BE2C (cell line): ENCODE data around the gene SIPA1L2.

Experiments
- DNase-seq: peaks from one replicate; pipeline ENCODE4 v3.0.0-alpha.2; 2020
- H3K27me3 ChIP-seq: fragments of 250-450 bp; sonication (Bioruptor Pico); 2 replicates; pipeline ENCODE4 v1.5.1; 2020; ENCODE audit warnings: mild to moderate bottlenecking
- H3K36me3 ChIP-seq: fragments of 250-450 bp; sonication (Bioruptor Pico); 2 replicates; pipeline ENCODE4 v1.5.1; 2020; ENCODE audit warnings: mild to moderate bottlenecking
- H3K4me1 ChIP-seq: fragments of 250-450 bp; sonication (Bioruptor Pico); 2 replicates; pipeline ENCODE4 v1.5.1; 2020
- H3K4me3 ChIP-seq: 2 replicates; pipeline ENCODE4 v1.5.1; 2011; ENCODE audit warnings: low read depth, low read length
- H3K9me3 ChIP-seq: fragments of 250-450 bp; sonication (Bioruptor Pico); 2 replicates; pipeline ENCODE4 v1.5.1; 2020
- CTCF ChIP-seq: IDR thresholded peaks from 2 replicates; pipeline ENCODE4 v1.5.1; 2012; ENCODE audit warnings: mild to moderate bottlenecking, low read depth, low read length

SIPA1L2 gene

GRCh38 chr1:232650845-232651244 lies 20.9 kb upstream of the SIPA1L2 start:
- H3K27me3 ChIP-seq: no peaks in the 10 kb centered on the region
- no peak overlapping the region for H3K4me3 ChIP-seq
- no peaks in the 10 kb centered on the region for H3K36me3 ChIP-seq
- DNase-seq: no peak
- TF ChIP-seq CTCF: no peak
- peaks cover 3% of the 10 kb centered on the region; the same call in 1 of the 2 replicates for H3K4me1 ChIP-seq
- H3K9me3 ChIP-seq: no peaks in the 10 kb centered on the region

GRCh38 chr1:232650418-232650817 lies 20.5 kb upstream of the SIPA1L2 start:
- H3K4me3 ChIP-seq: no peak overlapping the region
- no peaks in the 10 kb centered on the region for H3K27me3 ChIP-seq
- peaks cover 3% of the 10 kb centered on the region; the same call in 1 of the 2 replicates for H3K4me1 ChIP-seq
- no peak for TF ChIP-seq CTCF
- H3K9me3 ChIP-seq: no peaks in the 10 kb centered on the region
- no peaks in the 10 kb centered on the region for H3K36me3 ChIP-seq
- no peak for DNase-seq

- H3K36me3 ChIP-seq: no peaks in the 10 kb centered on the region
- TF ChIP-seq CTCF: no peak
- peaks cover 10% of the 10 kb centered on the region; the same call in 1 of the 2 replicates for H3K4me1 ChIP-seq
- no peaks in the 10 kb centered on the region for H3K9me3 ChIP-seq
- H3K4me3 ChIP-seq: no peak overlapping the region
- DNase-seq: no peak
- no peaks in the 10 kb centered on the region for H3K27me3 ChIP-seq
Observed at GRCh38 chr1:232648316-232648715, 18.4 kb upstream of the SIPA1L2 start.

- no peak overlapping the region for H3K4me3 ChIP-seq
- peaks cover 10% of the 10 kb centered on the region; the same call in 1 of the 2 replicates for H3K4me1 ChIP-seq
- H3K27me3 ChIP-seq: no peaks in the 10 kb centered on the region
- H3K36me3 ChIP-seq: no peaks in the 10 kb centered on the region
- no peak for TF ChIP-seq CTCF
- H3K9me3 ChIP-seq: no peaks in the 10 kb centered on the region
- DNase-seq: no peak
Observed at GRCh38 chr1:232644209-232644608, 14.3 kb upstream of the SIPA1L2 start.

GRCh38 chr1:232643251-232643650 lies 13.3 kb upstream of the SIPA1L2 start:
- Histone ChIP-seq H3K4me3 (no peak overlapping the region), H3K4me1 (peaks cover 10% of the 10 kb centered on the region; the same call in 1 of the 2 replicates), H3K36me3 (no peaks in the 10 kb centered on the region), H3K9me3 (no peaks in the 10 kb centered on the region), H3K27me3 (no peaks in the 10 kb centered on the region)
- peak; percentile 52 for TF ChIP-seq CTCF
- DNase-seq: no peak

- Histone ChIP-seq H3K27me3 (no peaks in the 10 kb centered on the region), H3K4me3 (no peak overlapping the region), H3K36me3 (no peaks in the 10 kb centered on the region), H3K9me3 (no peaks in the 10 kb centered on the region), H3K4me1 (peaks cover 7% of the 10 kb centered on the region; the same call in 1 of the 2 replicates)
- no peak for TF ChIP-seq CTCF
- no peak for DNase-seq
Observed at GRCh38 chr1:232641507-232641906, 11.6 kb upstream of the SIPA1L2 start.
